Gastroesophageal sphincter (tissue), 3 donors: ENCODE measurements around the gene TMEFF2.

ENCODE experiments used
- POLR2A ChIP-seq, 2 donors: fragments of 450-650 bp; IDR thresholded peaks; one replicate each; pipeline ENCODE4 v1.6.1; 2017; ENCODE audit warnings: antibody characterized with exemption in 2 of 2, mild to moderate bottlenecking in 2 of 2, moderate library complexity in 1 of 2
- TF ChIP-seq, protein P1 (sequence below), 4 experiments: fragments of 200-600 bp in 2 of 4; fragments of 450-650 bp in 2 of 4; sonication (generic) in 1 of 4; IDR thresholded peaks; one replicate each; pipeline ENCODE4 v1.5.1; 2017 to 2019; ENCODE audit warnings: antibody characterized with exemption in 4 of 4, mild to moderate bottlenecking in 2 of 4, moderate library complexity in 2 of 4

DNA sequence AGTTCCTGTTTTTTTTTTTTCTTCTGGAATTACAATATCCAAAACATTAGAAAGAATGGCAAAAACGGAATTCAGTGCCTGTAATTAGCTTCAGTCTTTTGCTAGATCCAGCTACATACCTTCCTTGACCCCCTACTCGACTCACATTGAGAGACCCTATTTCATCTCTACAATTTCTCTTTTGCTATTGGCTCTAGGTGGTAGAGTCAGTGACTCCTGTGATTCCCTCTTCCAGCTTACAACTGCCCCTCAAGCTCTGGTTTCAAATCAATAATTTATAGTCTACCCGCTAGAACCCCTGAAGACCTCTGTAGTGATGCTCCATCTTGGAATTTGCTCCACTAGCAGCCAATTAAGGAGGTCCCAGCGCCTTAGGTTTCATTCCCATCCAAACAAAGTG is 125.8 kb downstream of the TMEFF2 start:
- TF ChIP-seq, protein P1, sequence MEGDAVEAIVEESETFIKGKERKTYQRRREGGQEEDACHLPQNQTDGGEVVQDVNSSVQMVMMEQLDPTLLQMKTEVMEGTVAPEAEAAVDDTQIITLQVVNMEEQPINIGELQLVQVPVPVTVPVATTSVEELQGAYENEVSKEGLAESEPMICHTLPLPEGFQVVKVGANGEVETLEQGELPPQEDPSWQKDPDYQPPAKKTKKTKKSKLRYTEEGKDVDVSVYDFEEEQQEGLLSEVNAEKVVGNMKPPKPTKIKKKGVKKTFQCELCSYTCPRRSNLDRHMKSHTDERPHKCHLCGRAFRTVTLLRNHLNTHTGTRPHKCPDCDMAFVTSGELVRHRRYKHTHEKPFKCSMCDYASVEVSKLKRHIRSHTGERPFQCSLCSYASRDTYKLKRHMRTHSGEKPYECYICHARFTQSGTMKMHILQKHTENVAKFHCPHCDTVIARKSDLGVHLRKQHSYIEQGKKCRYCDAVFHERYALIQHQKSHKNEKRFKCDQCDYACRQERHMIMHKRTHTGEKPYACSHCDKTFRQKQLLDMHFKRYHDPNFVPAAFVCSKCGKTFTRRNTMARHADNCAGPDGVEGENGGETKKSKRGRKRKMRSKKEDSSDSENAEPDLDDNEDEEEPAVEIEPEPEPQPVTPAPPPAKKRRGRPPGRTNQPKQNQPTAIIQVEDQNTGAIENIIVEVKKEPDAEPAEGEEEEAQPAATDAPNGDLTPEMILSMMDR (IDR thresholded peaks at IDR 0.05), result no peak
- no peak for TF ChIP-seq POLR2A (IDR thresholded peaks at IDR 0.05)
